ENCODE measurements around the gene RFX2.
"Not testable (repeated sequence)": the region's sequence is repeated elsewhere in the genome, so short reads cannot be mapped to it uniquely, and the experiment has no call there.

RFX2 gene

GRCh38 chr19:6017576-6017975, 92.7 kb downstream of the RFX2 start:
- no peak overlapping the region for H3K4me3 ChIP-seq (ENCODE audit: insufficient read depth, low read depth, low read length, poor library complexity, severe bottlenecking)
- H3K9me3 ChIP-seq (ENCODE audit: control insufficient read depth, low read length): no peaks in the 10 kb centered on the region
- H3K4me1 ChIP-seq (ENCODE audit: control insufficient read depth, insufficient read depth, low read length, poor library complexity, severe bottlenecking): no peaks in the 10 kb centered on the region
- H3K36me3 ChIP-seq (ENCODE audit: control insufficient read depth, insufficient read depth, low read length): no peaks in the 10 kb centered on the region
- DNase-seq: no peak
- H3K27me3 ChIP-seq (replicated peaks; ENCODE audit: control insufficient read depth, insufficient read depth, low read length, poor library complexity, severe bottlenecking): no peaks in the 10 kb centered on the region
- H3K27ac ChIP-seq (ENCODE audit: insufficient read depth, low read length, poor library complexity, severe bottlenecking): no peak overlapping the region

GRCh38 chr19:6015841-6016545, 94.3 kb downstream of the RFX2 start:
- H3K36me3 ChIP-seq (ENCODE audit: control insufficient read depth, insufficient read depth, low read length): no peaks in the 10 kb centered on the region
- H3K4me3 ChIP-seq (ENCODE audit: insufficient read depth, low read depth, low read length, poor library complexity, severe bottlenecking): no peak overlapping the region
- H3K4me1 ChIP-seq (ENCODE audit: control insufficient read depth, insufficient read depth, low read length, poor library complexity, severe bottlenecking): no peaks in the 10 kb centered on the region
- H3K9me3 ChIP-seq (ENCODE audit: control insufficient read depth, low read length): no peaks in the 10 kb centered on the region
- DNase-seq: no peak
- no peak overlapping the region for H3K27ac ChIP-seq (ENCODE audit: insufficient read depth, low read length, poor library complexity, severe bottlenecking)
- no peaks in the 10 kb centered on the region for H3K27me3 ChIP-seq (replicated peaks; ENCODE audit: control insufficient read depth, insufficient read depth, low read length, poor library complexity, severe bottlenecking)

- H3K27me3 ChIP-seq (replicated peaks; ENCODE audit: control insufficient read depth, insufficient read depth, low read length, poor library complexity, severe bottlenecking): no peaks in the 10 kb centered on the region
- H3K9me3 ChIP-seq (ENCODE audit: control insufficient read depth, low read length): no peaks in the 10 kb centered on the region
- no peaks in the 10 kb centered on the region for H3K4me1 ChIP-seq (ENCODE audit: control insufficient read depth, insufficient read depth, low read length, poor library complexity, severe bottlenecking)
- H3K4me3 ChIP-seq (ENCODE audit: insufficient read depth, low read depth, low read length, poor library complexity, severe bottlenecking): no peak overlapping the region
- H3K36me3 ChIP-seq (ENCODE audit: control insufficient read depth, insufficient read depth, low read length): no peaks in the 10 kb centered on the region
- DNase-seq: no peak
- no peak overlapping the region for H3K27ac ChIP-seq (ENCODE audit: insufficient read depth, low read length, poor library complexity, severe bottlenecking)
These were observed 95.7 kb downstream of the RFX2 start for GRCh38 chr19:6014551-6015135.

GRCh38 chr19:6012426-6013170, 97.7 kb downstream of the RFX2 start:
- H3K27me3 ChIP-seq (replicated peaks; ENCODE audit: control insufficient read depth, insufficient read depth, low read length, poor library complexity, severe bottlenecking): no peaks in the 10 kb centered on the region
- H3K4me1 ChIP-seq (ENCODE audit: control insufficient read depth, insufficient read depth, low read length, poor library complexity, severe bottlenecking): no peaks in the 10 kb centered on the region
- H3K4me3 ChIP-seq (ENCODE audit: insufficient read depth, low read depth, low read length, poor library complexity, severe bottlenecking): no peak overlapping the region
- no peaks in the 10 kb centered on the region for H3K36me3 ChIP-seq (ENCODE audit: control insufficient read depth, insufficient read depth, low read length)
- no peak overlapping the region for H3K27ac ChIP-seq (ENCODE audit: insufficient read depth, low read length, poor library complexity, severe bottlenecking)
- no peaks in the 10 kb centered on the region for H3K9me3 ChIP-seq (ENCODE audit: control insufficient read depth, low read length)
- no peak for DNase-seq

GRCh38 chr19:6011794-6012193, 98.5 kb downstream of the RFX2 start:
- H3K36me3 ChIP-seq (ENCODE audit: control insufficient read depth, insufficient read depth, low read length): no peaks in the 10 kb centered on the region
- DNase-seq: no peak

GRCh38 chr19:6011206-6011605, 99.1 kb downstream of the RFX2 start:
- Histone ChIP-seq H3K27me3 (replicated peaks; ENCODE audit: control insufficient read depth, insufficient read depth, low read length, poor library complexity, severe bottlenecking) (no peaks in the 10 kb centered on the region), H3K4me3 (ENCODE audit: insufficient read depth, low read depth, low read length, poor library complexity, severe bottlenecking) (no peak overlapping the region), H3K4me1 (ENCODE audit: control insufficient read depth, insufficient read depth, low read length, poor library complexity, severe bottlenecking) (no peaks in the 10 kb centered on the region), H3K27ac (ENCODE audit: insufficient read depth, low read length, poor library complexity, severe bottlenecking) (no peak overlapping the region), H3K36me3 (ENCODE audit: control insufficient read depth, insufficient read depth, low read length) (no peaks in the 10 kb centered on the region), H3K9me3 (ENCODE audit: control insufficient read depth, low read length) (no peaks in the 10 kb centered on the region)
- DNase-seq: no peak

More at GRCh38 chr19:6011794-6012193, 98.5 kb downstream of the RFX2 start:
- Histone ChIP-seq H3K27ac (ENCODE audit: insufficient read depth, low read length, poor library complexity, severe bottlenecking) (no peak overlapping the region), H3K9me3 (ENCODE audit: control insufficient read depth, low read length) (no peaks in the 10 kb centered on the region), H3K27me3 (replicated peaks; ENCODE audit: control insufficient read depth, insufficient read depth, low read length, poor library complexity, severe bottlenecking) (no peaks in the 10 kb centered on the region), H3K4me3 (ENCODE audit: insufficient read depth, low read depth, low read length, poor library complexity, severe bottlenecking) (no peak overlapping the region), H3K4me1 (ENCODE audit: control insufficient read depth, insufficient read depth, low read length, poor library complexity, severe bottlenecking) (no peaks in the 10 kb centered on the region)

- H3K4me3 ChIP-seq (ENCODE audit: insufficient read depth, low read depth, low read length, poor library complexity, severe bottlenecking): no peak overlapping the region
- no peaks in the 10 kb centered on the region for H3K36me3 ChIP-seq (ENCODE audit: control insufficient read depth, insufficient read depth, low read length)
- no peak for DNase-seq
- H3K4me1 ChIP-seq (ENCODE audit: control insufficient read depth, insufficient read depth, low read length, poor library complexity, severe bottlenecking): no peaks in the 10 kb centered on the region
- no peaks in the 10 kb centered on the region for H3K27me3 ChIP-seq (replicated peaks; ENCODE audit: control insufficient read depth, insufficient read depth, low read length, poor library complexity, severe bottlenecking)
- no peaks in the 10 kb centered on the region for H3K9me3 ChIP-seq (ENCODE audit: control insufficient read depth, low read length)
- no peak overlapping the region for H3K27ac ChIP-seq (ENCODE audit: insufficient read depth, low read length, poor library complexity, severe bottlenecking)
These were observed 100.2 kb downstream of the RFX2 start for GRCh38 chr19:6010107-6010506.

- no peaks in the 10 kb centered on the region for H3K4me1 ChIP-seq (ENCODE audit: control insufficient read depth, insufficient read depth, low read length, poor library complexity, severe bottlenecking)
- H3K4me3 ChIP-seq (ENCODE audit: insufficient read depth, low read depth, low read length, poor library complexity, severe bottlenecking): no peak overlapping the region
These were observed 102.4 kb downstream of the RFX2 start for GRCh38 chr19:6007866-6008265.

GRCh38 chr19:6006896-6007295, 103.4 kb downstream of the RFX2 start:
- H3K9me3 ChIP-seq (ENCODE audit: control insufficient read depth, low read length): no peaks in the 10 kb centered on the region
- no peaks in the 10 kb centered on the region for H3K4me1 ChIP-seq (ENCODE audit: control insufficient read depth, insufficient read depth, low read length, poor library complexity, severe bottlenecking)
- no peak overlapping the region for H3K27ac ChIP-seq (ENCODE audit: insufficient read depth, low read length, poor library complexity, severe bottlenecking)
- H3K27me3 ChIP-seq (replicated peaks; ENCODE audit: control insufficient read depth, insufficient read depth, low read length, poor library complexity, severe bottlenecking): no peaks in the 10 kb centered on the region
- DNase-seq: no peak
- no peak overlapping the region for H3K4me3 ChIP-seq (ENCODE audit: insufficient read depth, low read depth, low read length, poor library complexity, severe bottlenecking)
- no peaks in the 10 kb centered on the region for H3K36me3 ChIP-seq (ENCODE audit: control insufficient read depth, insufficient read depth, low read length)

More at GRCh38 chr19:6007866-6008265, 102.4 kb downstream of the RFX2 start:
- no peaks in the 10 kb centered on the region for H3K9me3 ChIP-seq (ENCODE audit: control insufficient read depth, low read length)
- DNase-seq: no peak
- no peak overlapping the region for H3K27ac ChIP-seq (ENCODE audit: insufficient read depth, low read length, poor library complexity, severe bottlenecking)
- no peaks in the 10 kb centered on the region for H3K27me3 ChIP-seq (replicated peaks; ENCODE audit: control insufficient read depth, insufficient read depth, low read length, poor library complexity, severe bottlenecking)
- no peaks in the 10 kb centered on the region for H3K36me3 ChIP-seq (ENCODE audit: control insufficient read depth, insufficient read depth, low read length)

GRCh38 chr19:6006070-6006446, 104.2 kb downstream of the RFX2 start:
- H3K9me3 ChIP-seq (ENCODE audit: control insufficient read depth, low read length); H3K27me3 ChIP-seq (replicated peaks; ENCODE audit: control insufficient read depth, insufficient read depth, low read length, poor library complexity, severe bottlenecking); H3K4me3 ChIP-seq (ENCODE audit: insufficient read depth, low read depth, low read length, poor library complexity, severe bottlenecking); DNase-seq; H3K4me1 ChIP-seq (ENCODE audit: control insufficient read depth, insufficient read depth, low read length, poor library complexity, severe bottlenecking); H3K27ac ChIP-seq (ENCODE audit: insufficient read depth, low read length, poor library complexity, severe bottlenecking); H3K36me3 ChIP-seq (ENCODE audit: control insufficient read depth, insufficient read depth, low read length): not testable (repeated sequence)

All from effector memory CD4-positive, alpha-beta T cell (primary cell).